Neural progenitor cell (in vitro differentiated cells): ENCODE data around the gene EBNA1BP2.

ENCODE experiments used
- CTCF ChIP-seq: fragments of 200-600 bp; sonication (generic); IDR thresholded peaks from 2 replicates; pipeline ENCODE4 v1.5.1; 2017; ENCODE audit warnings: antibody characterized with exemption, mild to moderate bottlenecking
- EZH2 ChIP-seq: fragments of 200-600 bp; sonication (generic); IDR thresholded peaks from 2 replicates; pipeline ENCODE4 v1.6.1; 2017; ENCODE audit warnings: antibody characterized with exemption, mild to moderate bottlenecking, moderate library complexity
- EZH2phosphoT487 ChIP-seq: fragments of 200-600 bp; sonication (generic); IDR thresholded peaks from 2 replicates; pipeline ENCODE4 v1.6.1; 2017; ENCODE audit warnings: antibody characterized with exemption

GRCh38 chr1:43121256-43121900, 50.7 kb downstream of the EBNA1BP2 start:
- TF ChIP-seq CTCF = no peak
- TF ChIP-seq EZH2 = no peak
- no peak for TF ChIP-seq EZH2phosphoT487
